ENCODE data around the gene NBPF4.

GRCh38 chr1:108190686-108191416 is 53.0 kb downstream of the NBPF4 start:
- TF ChIP-seq CTCF (IDR thresholded peaks at IDR 0.05; ENCODE audit: low read depth, low read length, poor library complexity, severe bottlenecking) (no peak), EZH2phosphoT487 (IDR thresholded peaks at IDR 0.05; ENCODE audit: borderline replicate concordance, low read length) (no peak)

Measured in DOHH2 (cell line).